Mesothelial cell of epicardium (in vitro differentiated cells): ENCODE data around the gene ALG14. TPM values are rescaled to one million over a fixed set of nuclear protein-coding genes. Genes with fewer than 3 reads are reported as not detected.

Experiments used
- DNase-seq, 2 experiments: peaks; one replicate each; pipeline ENCODE4 v3.0.0; 2021; ENCODE audit warnings: low spot score in 2 of 2; ENCODE audit not compliant: unreplicated experiment in 2 of 2
- H3K27ac Mint-ChIP-seq: 2 replicates; pipeline ENCODE4 v1.8.0; 2021; ENCODE audit warnings: mixed read lengths
- H3K27me3 Mint-ChIP-seq: 2 replicates; pipeline ENCODE4 v1.8.0; 2021; ENCODE audit warnings: low read depth, mixed read lengths
- H3K36me3 Mint-ChIP-seq: 2 replicates; pipeline ENCODE4 v1.8.0; 2021; ENCODE audit warnings: mixed read lengths
- H3K4me1 Mint-ChIP-seq: 2 replicates; pipeline ENCODE4 v1.8.0; 2021; ENCODE audit warnings: mixed read lengths
- H3K4me3 Mint-ChIP-seq: 2 replicates; pipeline ENCODE4 v1.8.0; 2021; ENCODE audit warnings: mild to moderate bottlenecking, moderate library complexity, mixed read lengths
- H3K9me3 Mint-ChIP-seq: 2 replicates; pipeline ENCODE4 v1.8.0; 2021; ENCODE audit warnings: mixed read lengths
- total RNA-seq: library from RNA; stranded (reverse); gene quantifications from 3 replicates; pipeline ENCODE4 v1.2.1, GENCODE V29; 2021
- TF ChIP-seq, protein P1 (sequence below): fragments of 200-600 bp; sonication (generic); IDR thresholded peaks from one replicate; pipeline ENCODE4 v1.5.0; 2021; ENCODE audit warnings: antibody characterized with exemption; ENCODE audit not compliant: unreplicated experiment

ALG14 gene
- total RNA-seq, 1 donor from 2014 or later, result 5.0 TPM

DNA sequence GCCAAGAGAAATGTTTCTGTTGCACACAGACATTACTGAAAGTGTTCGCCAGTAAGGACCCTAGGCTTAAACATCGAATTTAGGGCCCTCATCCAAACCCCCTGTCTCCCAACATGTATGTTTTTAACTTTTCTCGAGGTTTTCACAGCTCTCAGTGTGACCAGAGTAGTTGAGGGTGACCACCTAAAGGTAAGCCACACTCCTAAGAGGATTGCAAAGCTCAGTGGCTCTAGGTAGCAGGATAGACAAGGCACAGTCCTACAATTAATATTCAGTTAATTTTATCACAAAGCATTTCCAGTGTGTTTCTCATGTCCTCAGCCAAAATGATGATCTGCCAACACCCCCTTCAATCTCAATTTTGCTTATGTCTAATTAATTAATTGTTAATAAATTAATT, 695 bp upstream of the ALG14 start:
- Mint-ChIP-seq H3K27me3 (no peaks in the 10 kb centered on the region), H3K36me3 (peaks cover 2% of the 10 kb centered on the region), H3K9me3 (no peaks in the 10 kb centered on the region), H3K27ac (peak overlapping the region; percentile 98), H3K4me1 (peaks cover 11% of the 10 kb centered on the region), H3K4me3 (peak overlapping the region; percentile 97)
- no peak for DNase-seq
- TF ChIP-seq, protein P1, sequence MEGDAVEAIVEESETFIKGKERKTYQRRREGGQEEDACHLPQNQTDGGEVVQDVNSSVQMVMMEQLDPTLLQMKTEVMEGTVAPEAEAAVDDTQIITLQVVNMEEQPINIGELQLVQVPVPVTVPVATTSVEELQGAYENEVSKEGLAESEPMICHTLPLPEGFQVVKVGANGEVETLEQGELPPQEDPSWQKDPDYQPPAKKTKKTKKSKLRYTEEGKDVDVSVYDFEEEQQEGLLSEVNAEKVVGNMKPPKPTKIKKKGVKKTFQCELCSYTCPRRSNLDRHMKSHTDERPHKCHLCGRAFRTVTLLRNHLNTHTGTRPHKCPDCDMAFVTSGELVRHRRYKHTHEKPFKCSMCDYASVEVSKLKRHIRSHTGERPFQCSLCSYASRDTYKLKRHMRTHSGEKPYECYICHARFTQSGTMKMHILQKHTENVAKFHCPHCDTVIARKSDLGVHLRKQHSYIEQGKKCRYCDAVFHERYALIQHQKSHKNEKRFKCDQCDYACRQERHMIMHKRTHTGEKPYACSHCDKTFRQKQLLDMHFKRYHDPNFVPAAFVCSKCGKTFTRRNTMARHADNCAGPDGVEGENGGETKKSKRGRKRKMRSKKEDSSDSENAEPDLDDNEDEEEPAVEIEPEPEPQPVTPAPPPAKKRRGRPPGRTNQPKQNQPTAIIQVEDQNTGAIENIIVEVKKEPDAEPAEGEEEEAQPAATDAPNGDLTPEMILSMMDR, result no peak

DNA sequence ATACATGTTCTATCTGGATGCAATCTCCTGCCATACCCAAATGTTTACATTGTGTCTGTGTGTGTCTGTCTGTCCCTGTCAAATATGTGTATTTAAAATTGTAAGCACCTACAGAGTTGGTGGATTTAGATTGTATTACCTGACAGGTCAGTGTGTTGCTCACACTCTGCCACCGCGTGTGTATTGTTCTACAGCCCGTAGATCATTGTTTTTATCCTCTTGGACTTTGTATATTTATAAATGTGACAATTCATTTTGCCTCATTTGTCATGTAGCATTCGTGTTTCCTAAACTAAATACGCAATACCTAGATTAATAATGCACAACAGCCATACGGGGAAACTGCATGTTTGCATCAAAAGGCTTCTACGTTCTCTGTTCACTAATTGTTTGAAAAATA, 634 bp downstream of the ALG14 start:
- H3K27me3 Mint-ChIP-seq, result no peaks in the 10 kb centered on the region
- peak overlapping the region; percentile 97 for H3K4me3 Mint-ChIP-seq
- TF ChIP-seq, protein P1, result no peak
- DNase-seq, result no peak
- peak overlapping the region; percentile 98 for H3K27ac Mint-ChIP-seq
- H3K9me3 Mint-ChIP-seq, result no peaks in the 10 kb centered on the region
- peaks cover 2% of the 10 kb centered on the region for H3K36me3 Mint-ChIP-seq
- H3K4me1 Mint-ChIP-seq, result peaks cover 11% of the 10 kb centered on the region

DNA sequence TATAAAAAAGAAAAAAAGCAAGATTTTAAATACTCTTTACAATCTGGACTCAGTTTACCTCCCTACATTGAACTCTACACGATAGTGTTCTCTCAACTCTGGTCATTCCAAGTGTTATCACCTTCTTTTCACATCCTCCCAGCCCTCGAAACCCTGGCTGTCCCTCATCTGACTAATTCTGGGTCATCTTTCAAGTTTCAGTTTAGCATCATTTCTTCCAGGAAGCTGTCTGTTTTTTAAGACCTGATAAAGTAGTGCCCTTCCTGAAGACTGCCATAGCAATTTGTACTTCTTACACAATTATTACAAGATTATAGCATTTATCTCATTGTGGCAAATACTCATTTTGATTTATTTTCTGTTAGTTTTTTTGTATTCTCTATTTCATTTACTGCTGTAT, 1.2 kb downstream of the ALG14 start:
- peaks cover 2% of the 10 kb centered on the region for H3K36me3 Mint-ChIP-seq
- H3K27ac Mint-ChIP-seq, result peak overlapping the region; percentile 98
- peak overlapping the region; percentile 97 for H3K4me3 Mint-ChIP-seq
- TF ChIP-seq, protein P1, result no peak
- H3K9me3 Mint-ChIP-seq, result no peaks in the 10 kb centered on the region
- peaks cover 11% of the 10 kb centered on the region for H3K4me1 Mint-ChIP-seq
- no peaks in the 10 kb centered on the region for H3K27me3 Mint-ChIP-seq
- no peak for DNase-seq

DNA sequence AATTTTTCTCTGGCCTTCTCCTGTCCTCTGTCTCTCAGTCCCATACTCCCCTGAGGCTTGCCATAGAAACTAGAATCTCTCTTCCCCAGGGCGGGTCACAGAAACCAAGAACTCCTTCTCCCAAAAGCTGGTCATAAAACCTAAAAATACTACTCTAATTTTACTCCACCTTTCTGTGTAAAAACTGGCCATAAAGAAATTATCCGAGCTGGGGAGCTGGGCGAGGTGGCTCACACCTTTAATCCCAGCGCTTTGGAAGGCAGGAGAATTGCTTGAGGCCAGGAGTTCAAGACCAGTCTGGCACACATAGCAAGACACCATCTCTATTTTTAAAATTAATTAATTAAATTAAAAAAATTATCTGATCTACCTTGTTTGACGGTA, 3.0 kb downstream of the ALG14 start:
- TF ChIP-seq, protein P1, result no peak
- H3K27ac Mint-ChIP-seq, result no peak overlapping the region
- DNase-seq, result no peak
- H3K27me3 Mint-ChIP-seq, result no peaks in the 10 kb centered on the region
- no peaks in the 10 kb centered on the region for H3K9me3 Mint-ChIP-seq
- no peak overlapping the region for H3K4me3 Mint-ChIP-seq
- peaks cover 2% of the 10 kb centered on the region for H3K36me3 Mint-ChIP-seq
- peaks cover 11% of the 10 kb centered on the region for H3K4me1 Mint-ChIP-seq

DNA sequence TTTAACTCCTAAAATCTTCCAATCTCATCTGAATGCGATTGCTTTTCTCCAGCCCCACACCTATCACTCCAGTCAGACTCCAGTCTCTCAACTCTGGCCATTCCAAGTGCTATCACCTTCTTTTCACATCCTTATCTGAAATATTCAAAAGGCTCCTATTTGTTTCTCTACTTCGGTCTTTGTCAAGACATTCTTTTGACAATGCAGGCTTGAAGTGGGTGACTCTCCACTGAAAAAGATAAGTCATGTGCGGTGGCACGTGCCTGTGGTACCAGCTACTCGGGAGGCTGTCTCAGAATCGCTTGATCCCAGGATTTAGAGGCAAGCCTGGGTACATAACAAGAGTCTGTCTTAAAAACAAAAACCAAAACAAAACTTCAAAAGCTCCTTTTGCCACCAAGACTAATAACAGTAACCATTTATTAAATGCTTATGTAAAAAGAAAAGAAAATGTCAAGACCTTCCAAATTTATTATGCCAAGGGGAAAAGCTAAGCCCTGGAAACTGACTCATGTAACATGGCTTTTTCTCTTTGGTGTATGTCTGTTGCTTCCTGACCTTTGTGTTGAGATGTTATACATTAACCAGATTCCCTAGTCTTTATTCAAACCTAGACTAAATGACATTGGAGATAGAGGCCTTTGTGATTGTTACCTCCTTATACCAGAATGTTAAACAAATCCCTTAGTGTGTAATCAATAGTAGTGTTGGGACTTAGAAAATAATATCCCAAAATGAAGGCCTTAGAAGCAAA, 3.6 kb downstream of the ALG14 start:
- no peak for DNase-seq
- no peaks in the 10 kb centered on the region for H3K27me3 Mint-ChIP-seq
- H3K36me3 Mint-ChIP-seq, result peaks cover 5% of the 10 kb centered on the region
- peaks cover 11% of the 10 kb centered on the region for H3K4me1 Mint-ChIP-seq
- H3K9me3 Mint-ChIP-seq, result peaks cover 2% of the 10 kb centered on the region
- H3K27ac Mint-ChIP-seq, result no peak overlapping the region
- TF ChIP-seq, protein P1, result no peak
- no peak overlapping the region for H3K4me3 Mint-ChIP-seq
